ENCODE measurements around the gene EML4. TPM values are rescaled to one million over a fixed set of nuclear protein-coding genes. Genes with fewer than 3 reads are reported as not detected.

Gene EML4
- polyA plus RNA-seq, 1 of the 3 experiments (the other 2 are of a cell fraction) = 35.0 TPM

DNA sequence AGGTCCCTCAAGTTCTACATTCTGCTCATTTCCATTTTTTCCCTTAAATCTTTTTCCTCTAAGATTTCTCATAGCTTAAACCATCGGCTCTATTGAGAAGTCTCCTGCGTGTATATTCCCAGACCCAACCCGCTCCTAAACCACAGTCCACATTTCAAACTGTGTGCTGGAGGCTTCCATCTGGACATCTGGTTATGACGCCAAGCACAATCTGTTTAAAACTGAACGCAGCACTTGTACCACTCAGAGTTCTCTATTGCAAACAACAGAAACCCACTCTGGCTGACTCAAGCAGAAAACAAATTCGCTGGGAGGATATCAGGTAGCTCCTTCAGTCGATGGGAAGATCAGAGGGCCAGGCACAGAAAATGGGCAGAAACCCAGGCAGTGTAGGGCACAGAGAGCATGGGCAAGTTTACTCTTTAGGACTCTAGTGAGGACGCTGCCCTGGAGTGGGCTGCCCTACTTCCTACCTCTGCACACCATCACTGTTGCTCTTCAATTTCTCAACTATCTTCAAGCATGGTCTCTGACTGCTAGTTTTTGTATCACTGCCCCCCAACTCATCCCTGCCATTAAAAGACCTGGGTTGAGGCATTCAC lies 5.6 kb upstream of the EML4 start:
- 91% methylated on average over 8 of the region's 8 CpGs for WGBS (ENCODE audit: low lambda C conversion rate)
- TF ChIP-seq RCOR1 (IDR thresholded peaks at IDR 0.05; ENCODE audit: low read length) (no peak), EZH2phosphoT487 (IDR thresholded peaks at IDR 0.05; ENCODE audit: borderline replicate concordance, low read depth) (no peak)
- TF ChIP-seq, protein P1, sequence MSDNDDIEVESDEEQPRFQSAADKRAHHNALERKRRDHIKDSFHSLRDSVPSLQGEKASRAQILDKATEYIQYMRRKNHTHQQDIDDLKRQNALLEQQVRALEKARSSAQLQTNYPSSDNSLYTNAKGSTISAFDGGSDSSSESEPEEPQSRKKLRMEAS (IDR thresholded peaks at IDR 0.05; ENCODE audit: low read depth) = no peak
- Histone ChIP-seq H3K27ac (ENCODE audit: low read depth in 2 of 2, low read length in 1 of 2) (no peak overlapping the region), H3K36me3 (replicated peaks in 1 of 2; ENCODE audit: control insufficient read depth in 1 of 2, insufficient read depth in 2 of 2, low read length in 1 of 2) (no peaks in the 10 kb centered on the region), H3K27me3 (ENCODE audit: insufficient read depth) (no peaks in the 10 kb centered on the region), H3K4me2 (no peak overlapping the region), H3K9ac (no peak overlapping the region), H4K20me1 (ENCODE audit: insufficient read depth) (no peaks in the 10 kb centered on the region), H3K9me2 (no peaks in the 10 kb centered on the region), H3K9me3 (no peaks in the 10 kb centered on the region), H3K4me1 (ENCODE audit: control insufficient read depth in 1 of 2, insufficient read depth in 2 of 2, low read depth in 1 of 2, low read length in 1 of 2) (peaks cover under 1 to 14% of the 10 kb centered on the region in 2 experiments; a peak in 3 of 4 replicates), H3K4me3 (ENCODE audit: low read depth in 2 of 2, low read length in 1 of 2) (no peak overlapping the region), H2AFZ (ENCODE audit: low read depth) (no peak overlapping the region), H3F3A (replicated peaks; ENCODE audit: insufficient read depth) (no peaks in the 10 kb centered on the region), H3K79me2 (ENCODE audit: insufficient read depth) (no peaks in the 10 kb centered on the region)
- CTCF ChIA-PET = interaction anchor here (0.7 to 1.1 kb wide), 3 partner anchors 22 to 165 kb away, joined by 3 to 5 read pairs (median 3); no protein-coding TSS in a partner anchor
- POLR2A ChIA-PET = interaction anchor here (0.9 kb wide), 1 partner anchor 16 kb away, joined by 4 read pairs; no protein-coding TSS in a partner anchor
- no peak for DNase-seq

DNA sequence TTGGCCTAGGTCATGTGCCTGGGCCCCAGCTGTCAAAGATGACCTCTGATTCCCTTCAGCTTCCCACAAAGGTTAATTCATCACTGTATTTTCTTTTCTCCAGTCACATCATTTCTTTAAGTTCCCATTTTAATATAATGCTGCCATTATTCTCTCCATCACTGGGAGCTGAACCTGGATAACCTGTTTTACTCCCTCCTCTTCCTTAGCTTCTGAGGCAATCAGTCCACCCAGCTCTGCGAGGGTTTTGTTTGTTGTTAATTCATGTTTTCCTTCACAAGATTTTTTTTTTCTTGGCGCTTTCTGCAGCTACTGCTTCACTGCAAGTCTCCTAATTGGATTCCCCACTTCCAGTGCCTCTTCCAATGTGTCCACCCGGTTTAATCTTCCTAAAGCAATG lies 5.1 kb upstream of the EML4 start:
- TF ChIP-seq POLR2AphosphoS5 (IDR thresholded peaks at IDR 0.05; ENCODE audit: low read depth, low read length) (no peak), RCOR1 (IDR thresholded peaks at IDR 0.05; ENCODE audit: low read length) (no peak), FOXJ3 (CRISPR knock-in tag; IDR thresholded peaks at IDR 0.05) (no peak), RXRA (IDR thresholded peaks at IDR 0.05; ENCODE audit: borderline replicate concordance, low read depth) (no peak), MEF2A (IDR thresholded peaks at IDR 0.05; ENCODE audit: borderline replicate concordance, low read depth) (no peak), JUND (IDR thresholded peaks at IDR 0.05) (no peak), NRF1 (IDR thresholded peaks at IDR 0.05; ENCODE audit: low read depth, low read length) (no peak), RAD21 (IDR thresholded peaks at IDR 0.05; ENCODE audit: low read length) (no peak), NFIC (IDR thresholded peaks at IDR 0.05; ENCODE audit: borderline replicate concordance) (no peak), MXI1 (IDR thresholded peaks at IDR 0.05; ENCODE audit: low read depth, low read length) (no peak), GATA2 (CRISPR knock-in tag; IDR thresholded peaks at IDR 0.05) (no peak), SMC3 (IDR thresholded peaks at IDR 0.05; ENCODE audit: low read depth, low read length) (no peak), TEAD4 (IDR thresholded peaks at IDR 0.05; ENCODE audit: borderline replicate concordance, insufficient read depth) (no peak)
- TF ChIP-seq, protein P2, sequence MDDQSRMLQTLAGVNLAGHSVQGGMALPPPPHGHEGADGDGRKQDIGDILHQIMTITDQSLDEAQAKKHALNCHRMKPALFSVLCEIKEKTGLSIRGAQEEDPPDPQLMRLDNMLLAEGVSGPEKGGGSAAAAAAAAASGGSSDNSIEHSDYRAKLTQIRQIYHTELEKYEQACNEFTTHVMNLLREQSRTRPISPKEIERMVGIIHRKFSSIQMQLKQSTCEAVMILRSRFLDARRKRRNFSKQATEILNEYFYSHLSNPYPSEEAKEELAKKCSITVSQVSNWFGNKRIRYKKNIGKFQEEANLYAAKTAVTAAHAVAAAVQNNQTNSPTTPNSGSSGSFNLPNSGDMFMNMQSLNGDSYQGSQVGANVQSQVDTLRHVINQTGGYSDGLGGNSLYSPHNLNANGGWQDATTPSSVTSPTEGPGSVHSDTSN (IDR thresholded peaks at IDR 0.05) = no peak
- TF ChIP-seq, protein P3, sequence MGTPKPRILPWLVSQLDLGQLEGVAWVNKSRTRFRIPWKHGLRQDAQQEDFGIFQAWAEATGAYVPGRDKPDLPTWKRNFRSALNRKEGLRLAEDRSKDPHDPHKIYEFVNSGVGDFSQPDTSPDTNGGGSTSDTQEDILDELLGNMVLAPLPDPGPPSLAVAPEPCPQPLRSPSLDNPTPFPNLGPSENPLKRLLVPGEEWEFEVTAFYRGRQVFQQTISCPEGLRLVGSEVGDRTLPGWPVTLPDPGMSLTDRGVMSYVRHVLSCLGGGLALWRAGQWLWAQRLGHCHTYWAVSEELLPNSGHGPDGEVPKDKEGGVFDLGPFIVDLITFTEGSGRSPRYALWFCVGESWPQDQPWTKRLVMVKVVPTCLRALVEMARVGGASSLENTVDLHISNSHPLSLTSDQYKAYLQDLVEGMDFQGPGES (IDR thresholded peaks at IDR 0.05; ENCODE audit: low read depth, low read length) = no peak
- TF ChIP-seq, protein P4, sequence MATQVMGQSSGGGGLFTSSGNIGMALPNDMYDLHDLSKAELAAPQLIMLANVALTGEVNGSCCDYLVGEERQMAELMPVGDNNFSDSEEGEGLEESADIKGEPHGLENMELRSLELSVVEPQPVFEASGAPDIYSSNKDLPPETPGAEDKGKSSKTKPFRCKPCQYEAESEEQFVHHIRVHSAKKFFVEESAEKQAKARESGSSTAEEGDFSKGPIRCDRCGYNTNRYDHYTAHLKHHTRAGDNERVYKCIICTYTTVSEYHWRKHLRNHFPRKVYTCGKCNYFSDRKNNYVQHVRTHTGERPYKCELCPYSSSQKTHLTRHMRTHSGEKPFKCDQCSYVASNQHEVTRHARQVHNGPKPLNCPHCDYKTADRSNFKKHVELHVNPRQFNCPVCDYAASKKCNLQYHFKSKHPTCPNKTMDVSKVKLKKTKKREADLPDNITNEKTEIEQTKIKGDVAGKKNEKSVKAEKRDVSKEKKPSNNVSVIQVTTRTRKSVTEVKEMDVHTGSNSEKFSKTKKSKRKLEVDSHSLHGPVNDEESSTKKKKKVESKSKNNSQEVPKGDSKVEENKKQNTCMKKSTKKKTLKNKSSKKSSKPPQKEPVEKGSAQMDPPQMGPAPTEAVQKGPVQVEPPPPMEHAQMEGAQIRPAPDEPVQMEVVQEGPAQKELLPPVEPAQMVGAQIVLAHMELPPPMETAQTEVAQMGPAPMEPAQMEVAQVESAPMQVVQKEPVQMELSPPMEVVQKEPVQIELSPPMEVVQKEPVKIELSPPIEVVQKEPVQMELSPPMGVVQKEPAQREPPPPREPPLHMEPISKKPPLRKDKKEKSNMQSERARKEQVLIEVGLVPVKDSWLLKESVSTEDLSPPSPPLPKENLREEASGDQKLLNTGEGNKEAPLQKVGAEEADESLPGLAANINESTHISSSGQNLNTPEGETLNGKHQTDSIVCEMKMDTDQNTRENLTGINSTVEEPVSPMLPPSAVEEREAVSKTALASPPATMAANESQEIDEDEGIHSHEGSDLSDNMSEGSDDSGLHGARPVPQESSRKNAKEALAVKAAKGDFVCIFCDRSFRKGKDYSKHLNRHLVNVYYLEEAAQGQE (IDR thresholded peaks at IDR 0.05; ENCODE audit: low read depth, low read length) = no peak
- TF ChIP-seq, protein P5, sequence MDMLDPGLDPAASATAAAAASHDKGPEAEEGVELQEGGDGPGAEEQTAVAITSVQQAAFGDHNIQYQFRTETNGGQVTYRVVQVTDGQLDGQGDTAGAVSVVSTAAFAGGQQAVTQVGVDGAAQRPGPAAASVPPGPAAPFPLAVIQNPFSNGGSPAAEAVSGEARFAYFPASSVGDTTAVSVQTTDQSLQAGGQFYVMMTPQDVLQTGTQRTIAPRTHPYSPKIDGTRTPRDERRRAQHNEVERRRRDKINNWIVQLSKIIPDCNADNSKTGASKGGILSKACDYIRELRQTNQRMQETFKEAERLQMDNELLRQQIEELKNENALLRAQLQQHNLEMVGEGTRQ (IDR thresholded peaks at IDR 0.05; ENCODE audit: borderline replicate concordance, low read depth, low read length) = no peak
- 68% methylated on average over 3 of the region's 3 CpGs for WGBS (ENCODE audit: low lambda C conversion rate)
- Histone ChIP-seq H3K27me3 (ENCODE audit: insufficient read depth) (no peaks in the 10 kb centered on the region), H3K36me3 (replicated peaks in 1 of 2; ENCODE audit: control insufficient read depth in 1 of 2, insufficient read depth in 2 of 2, low read length in 1 of 2) (no peaks in the 10 kb centered on the region), H3K4me2 (no peak overlapping the region), H3K79me2 (ENCODE audit: insufficient read depth) (no peaks in the 10 kb centered on the region), H2AFZ (ENCODE audit: low read depth) (no peak overlapping the region), H3K9ac (no peak overlapping the region), H3K4me1 (ENCODE audit: control insufficient read depth in 1 of 2, insufficient read depth in 2 of 2, low read depth in 1 of 2, low read length in 1 of 2) (peaks cover 4 to 19% of the 10 kb centered on the region in 2 experiments; a peak in 3 of 4 replicates), H4K20me1 (ENCODE audit: insufficient read depth) (no peaks in the 10 kb centered on the region), H3F3A (replicated peaks; ENCODE audit: insufficient read depth) (no peaks in the 10 kb centered on the region), H3K9me3 (no peaks in the 10 kb centered on the region), H3K9me2 (no peaks in the 10 kb centered on the region), H3K4me3 (ENCODE audit: low read depth in 2 of 2, low read length in 1 of 2) (no peak overlapping the region), H3K27ac (ENCODE audit: low read depth in 2 of 2, low read length in 1 of 2) (no peak overlapping the region)
- POLR2A ChIA-PET = interaction anchor here (0.9 kb wide), 1 partner anchor 16 kb away, joined by 4 read pairs; no protein-coding TSS in a partner anchor
- no peak for DNase-seq
- CTCF ChIA-PET = interaction anchor here (0.7 to 1.1 kb wide), 2 partner anchors 22 to 164 kb away, joined by 3 to 5 read pairs; no protein-coding TSS in a partner anchor

Measured in SK-N-SH (cell line).